GM21619 (cell line): ENCODE measurements around the gene CISD1.

Source experiments
- ATAC-seq: cut with Tn5 transposase; IDR thresholded peaks from one replicate; pipeline ENCODE4 v1.9.1; 2021; ENCODE audit not compliant: unreplicated experiment

The CISD1 gene

GRCh38 chr10:58305821-58306220, 36.9 kb downstream of the CISD1 start:
- no peak for ATAC-seq

GRCh38 chr10:58307676-58308075, 38.7 kb downstream of the CISD1 start:
- no peak for ATAC-seq

GRCh38 chr10:58311026-58311425, 42.1 kb downstream of the CISD1 start:
- ATAC-seq: no peak

- no peak for ATAC-seq
Observed at GRCh38 chr10:58316874-58317273, 47.9 kb downstream of the CISD1 start.

DNA sequence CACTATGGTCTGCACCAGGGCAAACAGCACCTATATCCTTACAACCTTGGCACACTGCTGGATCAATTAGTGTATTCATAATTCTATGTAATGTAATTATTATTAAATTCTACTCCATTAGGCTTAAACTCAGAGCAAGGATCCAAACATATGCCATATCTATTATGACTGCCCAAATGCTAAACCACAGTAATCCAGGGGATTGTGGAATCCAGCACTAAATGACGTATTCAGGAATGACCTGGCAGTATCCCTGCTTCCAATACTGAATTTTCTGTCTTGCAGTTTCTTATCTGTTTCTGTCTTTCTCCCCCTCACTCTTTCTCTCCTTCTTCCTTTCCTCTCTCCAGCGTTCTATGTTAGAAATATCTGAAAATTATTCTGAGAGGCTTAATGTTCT, 49.4 kb downstream of the CISD1 start:
- ATAC-seq: no peak

DNA sequence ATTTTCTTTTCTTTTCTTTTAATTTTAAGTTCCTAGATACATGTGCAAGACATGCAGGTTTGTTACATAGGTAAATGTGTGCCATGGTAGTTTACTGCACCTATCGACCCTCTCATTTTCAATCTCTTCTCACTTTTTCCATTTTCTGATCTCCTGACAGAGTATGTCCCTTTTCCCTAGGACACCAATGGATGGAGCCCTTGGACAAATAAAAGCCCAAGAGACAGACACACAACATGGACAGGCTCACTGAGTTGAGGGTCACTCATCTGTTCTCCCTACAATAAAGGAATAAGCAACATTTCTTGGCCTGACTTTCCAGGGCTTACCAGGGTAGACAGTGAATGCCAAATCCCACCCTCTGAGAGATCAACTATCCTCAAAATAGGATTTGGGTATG, 50.6 kb downstream of the CISD1 start:
- ATAC-seq: no peak

DNA sequence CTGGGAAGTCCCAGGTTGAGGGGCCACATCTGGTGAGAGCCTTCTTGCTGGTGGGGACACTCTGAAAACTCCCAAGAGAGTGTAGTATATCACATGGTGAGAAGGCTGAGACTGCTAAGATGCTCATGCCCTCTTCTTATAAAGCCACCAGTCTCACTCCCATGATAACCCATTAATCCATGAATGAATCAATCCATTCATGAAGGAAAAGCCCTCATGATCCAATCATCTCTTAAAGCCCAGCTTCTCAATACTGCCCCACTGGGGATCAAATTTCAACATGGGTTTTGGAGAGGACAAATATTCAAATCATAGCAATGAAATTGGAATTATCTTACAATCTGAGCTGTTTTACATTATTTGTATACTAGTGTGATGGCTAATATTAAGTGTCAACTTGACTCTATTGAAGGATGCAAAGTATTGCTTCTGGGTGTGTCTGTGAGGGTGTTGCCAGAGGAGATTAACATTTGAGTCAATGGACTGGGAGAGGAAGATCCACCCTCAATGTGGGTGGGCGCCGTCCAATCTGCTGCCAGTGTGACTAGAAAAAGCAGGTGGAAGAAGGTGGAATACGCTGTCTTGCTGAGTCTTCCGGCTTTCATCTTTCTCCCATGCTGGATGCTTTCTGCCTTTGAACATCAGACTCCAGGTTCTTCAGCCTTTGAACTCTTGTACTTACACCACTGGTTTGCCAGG, 51.5 kb downstream of the CISD1 start:
- no peak for ATAC-seq

GRCh38 chr10:58322072-58322834, 53.3 kb downstream of the CISD1 start:
- ATAC-seq: peak; percentile 77

GRCh38 chr10:58322835-58323209, 53.9 kb downstream of the CISD1 start:
- ATAC-seq: no peak

GRCh38 chr10:58326967-58327381, 58.0 kb downstream of the CISD1 start:
- no peak for ATAC-seq

GRCh38 chr10:58328233-58328632, 59.3 kb downstream of the CISD1 start:
- ATAC-seq: no peak

DNA sequence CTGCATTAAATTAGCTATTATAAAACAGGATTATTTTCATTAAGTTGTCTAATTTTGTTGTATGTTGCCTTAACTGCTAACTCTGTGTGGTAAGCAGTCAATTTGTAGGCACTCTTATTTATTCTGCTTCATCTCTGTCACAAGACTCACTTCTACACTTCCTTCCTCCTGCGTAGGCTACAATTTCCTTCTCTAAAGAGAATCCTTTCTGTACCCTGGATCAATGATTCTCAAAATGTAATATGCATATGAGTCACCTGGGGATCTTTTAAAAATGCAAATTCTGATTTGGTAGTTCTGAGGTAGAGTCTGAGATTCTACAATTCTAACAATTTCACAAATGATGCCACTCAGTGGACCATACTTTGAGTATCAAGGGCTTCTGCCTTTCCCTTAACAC, 61.5 kb downstream of the CISD1 start:
- no peak for ATAC-seq

- ATAC-seq: no peak
Observed at GRCh38 chr10:58331646-58332045, 62.7 kb downstream of the CISD1 start.

DNA sequence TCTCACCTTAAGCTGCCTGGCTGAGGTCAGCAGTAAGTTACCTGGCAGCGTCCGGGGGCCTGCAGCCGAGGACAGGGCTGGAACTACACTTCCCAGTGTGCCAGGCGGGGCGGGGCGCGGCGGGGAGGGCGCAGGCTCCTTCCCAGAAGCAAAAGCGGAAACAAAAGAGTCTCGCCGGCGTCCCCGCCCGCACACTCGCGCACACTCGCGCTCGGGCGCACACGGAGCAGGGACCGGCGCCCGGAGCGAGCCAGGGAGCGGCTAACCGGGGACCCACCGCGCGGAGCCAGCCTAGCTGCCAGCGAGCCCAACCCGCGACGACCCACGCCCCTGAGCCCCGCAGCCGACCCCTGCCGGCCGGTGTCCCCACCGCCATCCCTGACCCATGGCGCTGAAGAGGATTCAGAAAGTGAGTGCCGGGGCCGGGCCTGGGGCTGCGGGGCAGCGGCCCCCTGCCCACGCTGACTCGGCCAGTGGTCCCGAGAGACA, 65.9 kb downstream of the CISD1 start, which contains the start of gene UBE2D1:
UBE2D1 (plus strand) TSS at position 190 of the 489 bp plus-strand sequence; CDS start at position 386, 196 bp downstream.
- ATAC-seq: peak; percentile 97

GRCh38 chr10:58335306-58336005, 66.5 kb downstream of the CISD1 start:
- peak; percentile 44 for ATAC-seq

- ATAC-seq: no peak
Observed at GRCh38 chr10:58336242-58336641, 67.3 kb downstream of the CISD1 start.
